GM19438 (cell line): ENCODE measurements around the gene NT5E.
"Not testable (repeated sequence)": the region's sequence is repeated elsewhere in the genome, so short reads cannot be mapped to it uniquely, and the experiment has no call there.

ENCODE experiments used
- ATAC-seq: cut with Tn5 transposase; IDR thresholded peaks from one replicate; pipeline ENCODE4 v1.9.1; 2021; ENCODE audit warnings: low read depth; ENCODE audit not compliant: unreplicated experiment

NT5E gene

GRCh38 chr6:85483846-85484245 is 34.0 kb downstream of the NT5E start:
- no peak for ATAC-seq

GRCh38 chr6:85484948-85485347 is 35.1 kb downstream of the NT5E start:
- ATAC-seq: no peak

- ATAC-seq: no peak
Measured at GRCh38 chr6:85490516-85491248, 40.8 kb downstream of the NT5E start.

DNA sequence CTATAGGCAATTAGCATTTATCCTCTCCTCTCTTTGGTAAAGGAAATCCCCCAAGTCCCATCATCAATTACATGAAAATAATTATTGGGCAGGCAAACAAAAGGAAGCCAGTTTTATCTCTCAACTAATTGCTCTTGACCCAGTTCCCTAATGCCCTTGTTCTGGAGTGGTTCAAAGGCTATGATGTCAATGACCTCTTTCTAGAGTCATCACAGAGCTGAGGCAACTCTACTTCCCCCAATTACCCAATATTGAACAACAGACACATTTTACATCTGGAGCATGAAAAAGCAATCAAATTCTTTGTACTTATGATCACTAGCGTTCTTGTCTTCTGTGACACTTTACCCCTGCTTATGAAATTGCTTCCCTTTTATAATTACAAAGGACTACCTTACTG is 43.5 kb downstream of the NT5E start:
- no peak for ATAC-seq

DNA sequence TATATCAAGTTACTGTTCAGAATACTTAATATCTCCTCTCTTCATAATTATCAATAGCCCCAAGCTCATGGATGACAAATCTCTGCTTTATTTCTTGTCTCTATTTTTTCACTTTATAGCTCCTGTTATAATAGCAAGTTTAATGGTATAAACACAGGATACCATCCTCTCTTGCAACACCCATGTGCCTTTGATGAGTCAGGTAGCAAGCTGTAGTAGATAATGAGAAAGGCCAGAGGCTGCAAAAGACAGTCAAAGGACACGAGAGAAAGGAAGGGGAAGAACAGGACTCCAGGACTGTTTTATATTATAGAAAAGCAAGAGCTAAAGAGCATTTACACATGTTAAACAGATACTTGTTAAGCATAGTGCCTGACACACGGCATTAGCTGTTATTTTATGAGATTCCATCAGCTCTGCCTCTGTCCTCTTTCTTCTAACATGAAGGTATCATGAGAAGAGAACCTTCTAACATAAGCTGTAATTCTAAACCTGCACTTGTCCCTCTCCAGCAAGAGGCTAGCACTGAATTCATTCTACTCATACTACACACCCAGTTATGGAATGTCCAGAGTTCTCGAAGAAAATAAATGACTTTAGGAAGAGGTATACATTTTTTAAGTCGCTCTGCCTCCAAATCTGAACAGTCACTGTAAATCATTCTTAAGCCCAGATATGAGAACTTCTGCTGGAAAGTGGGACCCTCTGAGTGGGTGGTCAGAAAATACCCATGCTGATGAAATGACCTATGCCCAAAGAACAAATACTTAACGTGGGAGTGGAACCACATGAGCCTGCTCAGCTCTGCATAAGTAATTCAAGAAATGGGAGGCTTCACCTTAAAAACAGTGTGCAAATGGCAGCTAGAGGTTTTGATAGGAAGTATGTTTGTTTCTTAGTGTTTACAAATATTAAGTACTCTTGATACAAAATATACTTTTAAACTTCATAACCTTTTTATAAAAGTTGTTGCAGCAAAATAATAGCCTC is 45.0 kb downstream of the NT5E start:
- no peak for ATAC-seq

GRCh38 chr6:85496009-85496579 is 46.2 kb downstream of the NT5E start:
- ATAC-seq: no peak

DNA sequence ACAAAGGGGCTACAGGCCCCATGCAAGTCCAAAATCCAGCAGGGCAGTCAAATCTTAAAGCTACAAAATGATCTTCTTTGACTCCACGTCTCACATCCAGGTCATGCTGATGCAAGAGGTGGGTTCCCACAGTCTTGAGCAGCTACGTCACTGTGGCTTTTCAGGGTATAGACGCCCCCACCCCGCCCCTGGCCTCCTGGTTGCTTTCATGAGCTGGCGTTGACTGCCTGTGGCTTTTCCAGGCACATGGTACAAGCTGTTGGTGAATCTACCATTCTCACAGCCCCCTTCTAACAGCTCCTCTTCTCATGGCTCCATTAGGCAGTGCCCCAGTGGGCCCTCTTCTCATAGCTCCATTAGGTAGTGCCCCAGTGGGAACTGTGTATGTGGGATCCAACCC is 47.0 kb downstream of the NT5E start:
- no peak for ATAC-seq

- ATAC-seq: no peak
Measured at GRCh38 chr6:85498596-85499258, 48.8 kb downstream of the NT5E start.

DNA sequence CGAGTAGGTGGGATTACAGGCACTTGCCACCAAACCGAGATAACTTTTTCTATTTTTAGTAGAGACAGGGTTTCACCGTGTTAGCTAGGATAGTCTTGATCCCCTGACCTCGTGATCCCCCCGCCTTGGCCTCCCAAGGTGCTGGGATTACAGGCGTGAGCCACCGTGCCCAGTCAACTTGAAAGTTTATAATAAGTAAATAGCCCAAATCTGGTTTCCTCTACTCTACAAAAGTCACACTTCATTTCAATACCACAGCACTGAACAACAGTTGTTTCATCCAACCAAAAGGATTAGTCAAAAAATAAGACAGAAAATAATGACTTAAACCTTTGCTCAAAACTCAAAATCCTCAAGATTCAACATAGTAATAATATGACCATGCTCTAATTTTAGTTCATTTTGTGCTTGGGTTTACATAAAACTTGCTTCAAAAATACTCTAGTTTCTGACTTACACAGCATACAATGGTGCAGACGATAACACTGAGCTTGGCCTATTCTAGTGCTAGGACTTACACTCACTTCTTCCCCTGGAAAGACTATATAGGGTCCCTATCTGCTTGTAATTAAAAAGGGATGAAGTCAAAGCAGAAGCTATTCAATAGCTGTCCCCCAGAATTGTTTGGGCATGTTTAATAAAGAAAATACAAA is 56.7 kb downstream of the NT5E start:
- no peak for ATAC-seq

DNA sequence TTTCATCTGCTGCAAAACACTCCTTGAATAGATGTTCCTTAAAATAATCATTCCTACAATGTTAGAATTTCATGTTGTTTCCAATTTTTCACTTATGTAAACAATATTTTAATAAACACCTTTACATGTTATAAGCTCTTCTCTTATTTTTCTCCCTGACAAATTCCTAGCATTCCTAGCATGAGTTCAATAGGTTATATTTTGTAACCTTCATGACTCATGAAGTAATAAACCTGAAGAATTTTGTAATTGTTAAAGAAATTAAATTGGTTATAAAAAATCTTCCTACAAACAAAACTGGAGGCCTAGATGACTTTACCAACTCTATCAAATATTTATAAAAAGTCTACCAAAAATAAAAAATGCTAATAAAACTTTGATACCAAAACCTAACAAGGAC is 66.3 kb downstream of the NT5E start:
- no peak for ATAC-seq

GRCh38 chr6:85524281-85524680 is 74.4 kb downstream of the NT5E start:
- not testable (repeated sequence) for ATAC-seq

GRCh38 chr6:85537055-85537494 is 87.2 kb downstream of the NT5E start:
- no peak for ATAC-seq

DNA sequence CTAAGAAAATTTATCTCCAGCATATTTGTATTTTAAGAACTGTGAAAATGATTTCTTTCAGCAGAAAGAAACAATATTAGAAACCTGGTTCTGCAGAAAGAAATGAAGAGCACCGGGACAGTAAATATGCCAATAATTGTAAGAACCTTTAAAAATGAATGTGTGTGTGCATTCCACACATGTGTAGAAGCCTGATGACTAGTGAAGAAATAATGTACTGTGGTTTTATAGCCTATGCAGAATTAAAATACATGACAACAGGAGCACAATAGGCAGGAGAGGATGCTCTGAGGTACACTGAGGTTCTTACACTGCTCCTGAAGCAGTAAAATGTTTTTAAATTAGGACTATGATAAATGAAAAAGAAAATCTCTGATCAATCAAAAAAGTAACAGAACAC is 94.9 kb downstream of the NT5E start:
- ATAC-seq: no peak
